Stimulated activated CD4-positive, alpha-beta T cell treated with anti-CD3 and anti-CD28 coated beads, Interleukin-1b, Interleukin-23, amount 100 ng/mL, for 48 hours (primary cell): Measurements from ENCODE around the gene RPL38.

Source experiments
- DNase-seq: peaks from one replicate; pipeline ENCODE4 v3.0.0-alpha.2; 2020

Gene RPL38

GRCh38 chr17:74211141-74211911, 7.8 kb downstream of the RPL38 start:
- no peak for DNase-seq

DNA sequence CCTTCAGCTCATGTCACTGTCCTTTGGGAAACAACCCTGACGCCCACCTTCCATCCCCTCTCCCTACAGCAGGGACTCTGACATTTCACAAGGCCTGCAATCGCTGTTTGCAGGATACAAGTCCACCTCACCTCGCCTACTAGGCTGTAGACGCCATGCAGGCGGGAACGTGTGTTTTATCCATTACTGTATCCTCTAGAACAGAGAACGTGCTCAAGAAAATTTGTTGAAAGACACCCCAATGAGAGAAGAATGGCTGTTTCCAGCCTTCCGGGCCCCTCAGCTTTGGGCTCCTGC, 8.4 kb downstream of the RPL38 start:
- DNase-seq: no peak

- DNase-seq: no peak
These were observed 8.9 kb downstream of the RPL38 start for GRCh38 chr17:74212209-74212912.

GRCh38 chr17:74212913-74213791, 9.7 kb downstream of the RPL38 start, which contains the start of gene TTYH2:
Gene TTYH2 (plus strand): TSS chr17:74213571. CDS start chr17:74213588, 17 bp downstream.
- DNase-seq: peak; percentile 64

DNA sequence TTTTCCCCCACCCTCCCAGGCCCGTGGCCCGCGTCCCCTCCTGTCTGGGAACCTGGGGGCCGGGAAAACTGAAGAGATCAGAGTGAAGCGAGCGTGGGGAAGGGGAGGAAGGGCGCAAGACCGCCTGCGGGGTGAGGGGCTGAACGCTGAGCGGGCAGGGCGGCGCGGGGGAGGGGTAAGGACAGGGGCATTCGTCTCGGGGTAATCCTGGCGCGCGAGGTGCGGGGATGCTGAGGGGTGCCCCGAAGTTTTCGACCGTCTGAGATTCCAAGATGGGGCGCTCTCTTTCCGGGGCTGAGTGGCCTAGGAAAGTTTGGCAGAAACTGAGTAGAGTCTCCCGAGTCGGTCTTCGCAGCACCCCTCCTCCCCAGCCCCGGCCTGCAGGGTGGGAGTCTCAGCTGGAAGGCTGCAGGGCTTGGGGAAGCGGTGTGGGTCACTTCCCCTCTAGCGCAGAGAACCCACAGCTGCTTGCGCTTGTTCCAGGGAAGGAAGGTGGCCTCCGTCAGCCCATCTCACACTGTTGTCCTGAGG, 10.4 kb downstream of the RPL38 start:
- DNase-seq: no peak

- DNase-seq: no peak
These were observed 11.2 kb downstream of the RPL38 start for GRCh38 chr17:74214484-74215341.

DNA sequence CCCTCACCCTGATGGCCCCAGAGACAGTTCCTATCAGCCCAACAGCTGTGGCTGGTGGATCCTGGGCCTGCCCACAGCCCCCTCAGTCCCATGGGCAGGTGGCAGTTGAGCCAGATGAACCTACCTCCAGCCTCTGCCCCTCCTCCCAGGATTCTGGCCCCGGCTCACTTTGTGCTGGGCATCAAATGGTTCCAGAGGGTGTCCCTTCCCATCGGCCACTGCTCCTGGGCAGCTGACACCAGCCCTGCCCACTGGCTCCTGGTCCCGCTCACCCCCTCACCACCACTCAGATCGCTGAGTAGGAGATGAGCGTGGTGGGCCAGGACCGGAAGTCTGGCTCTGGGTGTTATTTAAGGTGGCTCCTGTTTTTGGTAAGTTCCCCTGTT, 11.9 kb downstream of the RPL38 start:
- no peak for DNase-seq

GRCh38 chr17:74216505-74216904, 13.0 kb downstream of the RPL38 start:
- DNase-seq: no peak

GRCh38 chr17:74217037-74217730, 13.7 kb downstream of the RPL38 start:
- no peak for DNase-seq

- no peak for DNase-seq
These were observed 14.4 kb downstream of the RPL38 start for GRCh38 chr17:74217888-74218287.

DNA sequence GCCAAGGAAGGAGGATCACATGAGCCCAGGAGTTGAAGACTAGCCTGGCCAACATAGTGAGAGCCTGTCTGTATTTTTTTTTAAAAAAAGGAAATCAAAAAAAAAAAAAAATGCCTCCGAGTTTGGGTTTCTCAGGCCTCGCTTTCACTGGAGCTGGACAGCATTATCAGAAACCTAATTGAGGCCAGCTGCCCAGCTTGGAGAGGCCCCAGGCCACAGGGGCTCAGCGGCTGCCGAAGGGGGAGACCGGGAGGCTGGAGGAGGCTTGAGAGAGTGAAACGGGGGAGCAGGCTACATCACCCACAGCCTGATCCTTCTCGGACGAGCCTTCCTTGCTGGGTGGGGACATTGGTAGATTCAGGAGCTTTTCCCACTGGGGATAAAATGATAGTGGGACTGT, 15.0 kb downstream of the RPL38 start:
- DNase-seq: no peak

DNA sequence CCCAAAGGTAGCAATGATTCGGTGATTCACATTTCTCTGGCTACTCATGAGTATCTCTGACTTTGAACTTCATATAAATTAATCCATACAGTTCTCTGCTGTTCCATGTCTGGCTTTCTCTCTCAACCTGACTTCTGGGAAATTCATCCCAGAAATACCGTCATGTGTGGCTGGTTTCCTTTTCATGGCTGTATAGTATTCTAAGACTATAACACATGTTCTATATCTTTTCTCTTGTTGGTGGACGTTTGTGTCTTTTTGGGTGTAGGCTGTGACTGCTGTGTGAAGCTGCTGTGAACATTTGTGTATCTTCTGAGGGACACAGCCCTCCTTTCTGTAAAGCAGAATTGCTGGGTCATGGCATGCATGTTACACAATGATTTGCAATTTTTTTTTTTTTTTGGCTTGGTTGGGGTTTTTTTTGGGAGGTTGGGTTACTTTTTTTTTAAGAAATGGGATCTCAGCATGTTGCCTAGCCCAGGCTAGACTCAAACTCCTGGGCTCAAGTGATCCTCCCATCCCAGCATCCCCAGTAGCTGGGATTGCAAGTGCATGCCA, 16.2 kb downstream of the RPL38 start:
- DNase-seq: no peak

GRCh38 chr17:74220219-74220618, 16.7 kb downstream of the RPL38 start:
- no peak for DNase-seq

DNA sequence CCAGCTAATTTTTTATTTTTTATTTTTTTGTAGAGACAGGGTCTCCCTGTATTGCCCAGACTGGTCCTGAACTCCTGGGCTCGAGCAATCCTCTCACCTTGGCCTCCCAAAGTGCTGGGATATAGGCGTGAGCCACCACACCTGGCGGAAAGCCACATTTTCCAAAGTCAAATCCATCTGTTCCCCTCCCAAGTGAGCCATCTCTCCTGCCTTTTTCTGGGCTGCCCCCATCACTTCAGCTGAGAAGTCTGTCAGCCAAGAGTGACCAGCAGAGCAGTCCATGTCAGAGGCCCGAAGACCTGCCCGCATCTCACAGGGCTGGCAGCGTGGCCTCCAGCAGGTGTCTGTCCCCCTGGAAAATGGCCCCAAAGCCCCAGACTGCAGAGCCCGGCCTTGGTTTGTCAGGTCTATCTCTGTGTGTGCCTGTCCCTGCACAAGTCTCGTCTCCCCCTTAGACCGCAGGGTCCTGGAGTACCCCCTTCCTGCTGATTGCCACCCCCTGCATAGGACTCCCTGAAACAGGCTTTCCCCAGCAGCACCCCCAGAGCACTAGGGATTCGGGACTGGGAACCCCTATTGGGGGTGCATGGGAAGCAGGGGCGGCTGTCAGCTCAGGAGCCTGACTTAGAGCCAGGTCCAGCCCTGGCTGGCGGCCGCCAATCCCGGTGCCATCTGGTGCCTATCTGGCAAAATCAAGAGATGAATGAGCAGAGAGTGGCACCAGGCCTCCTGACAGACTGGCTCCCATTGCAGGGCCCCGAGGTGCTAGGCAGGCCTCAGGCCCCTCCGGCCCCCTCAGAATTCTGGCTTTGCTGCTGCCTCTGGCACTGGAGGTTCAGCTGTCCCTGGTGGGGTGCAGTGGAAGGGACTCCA, 17.7 kb downstream of the RPL38 start:
- DNase-seq: no peak

GRCh38 chr17:74222399-74222798, 18.9 kb downstream of the RPL38 start:
- DNase-seq: no peak

- no peak for DNase-seq
These were observed 20.4 kb downstream of the RPL38 start for GRCh38 chr17:74223901-74224300.

- no peak for DNase-seq
These were observed 21.7 kb downstream of the RPL38 start for GRCh38 chr17:74224959-74225725.

DNA sequence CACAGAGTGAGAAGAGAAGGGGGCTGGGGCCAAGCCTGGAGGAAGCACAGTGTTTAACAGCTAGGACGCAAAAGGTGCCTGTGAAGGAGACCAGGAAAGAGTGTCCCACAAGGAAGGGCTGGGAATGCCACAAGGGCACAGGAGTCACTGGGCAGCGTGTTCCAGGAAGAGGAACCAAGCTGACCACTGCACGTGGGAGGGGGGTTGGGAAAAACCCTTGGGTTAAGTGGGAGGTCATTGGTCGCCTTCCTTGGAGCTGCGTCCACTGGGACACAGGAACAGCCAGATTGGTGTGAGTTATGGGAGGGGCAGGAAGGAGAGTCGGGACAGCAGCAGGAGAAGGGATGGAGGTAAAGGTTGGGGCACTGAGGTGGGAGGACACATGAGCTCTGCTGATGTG, 22.8 kb downstream of the RPL38 start:
- DNase-seq: no peak

DNA sequence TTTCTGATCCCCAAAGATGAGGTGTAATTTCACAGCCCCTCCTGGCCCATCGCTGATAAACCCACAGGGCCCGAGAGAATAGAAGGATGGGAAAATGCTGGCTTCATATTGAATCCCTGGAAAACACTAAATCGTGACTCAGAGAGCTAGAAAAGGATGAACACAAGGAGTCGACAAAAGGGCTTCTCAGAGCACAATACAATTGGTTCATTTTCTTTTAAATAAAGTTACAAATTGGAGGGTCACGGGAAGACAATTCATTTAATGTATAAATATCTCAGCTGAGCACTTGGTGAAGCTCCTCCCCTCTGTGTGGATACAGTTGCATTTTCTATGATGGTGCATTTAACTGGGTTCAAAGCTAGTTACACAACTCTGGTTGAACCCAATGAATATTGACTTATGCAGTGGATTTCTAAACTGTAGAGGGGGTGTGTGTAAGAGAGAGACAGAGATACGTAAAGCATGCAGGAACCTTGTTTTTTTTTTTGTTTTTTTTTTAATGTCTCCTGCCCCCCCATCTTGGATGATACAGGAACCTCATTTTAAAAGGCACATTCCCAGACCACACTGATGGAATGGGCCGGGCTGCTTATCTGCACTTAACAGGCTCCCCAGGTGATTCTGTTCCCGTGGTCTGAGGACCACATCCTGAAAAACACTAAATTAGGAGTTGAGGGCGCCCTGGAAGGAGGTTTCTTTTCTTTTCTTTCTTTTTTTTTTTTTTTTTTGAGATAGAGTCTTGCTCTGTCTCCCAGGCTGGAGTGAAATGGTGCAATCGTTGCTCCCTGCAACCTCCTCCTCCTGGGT, 24.0 kb downstream of the RPL38 start:
- no peak for DNase-seq
